Measurements from ENCODE around the gene JSRP1.
"Not testable (repeated sequence)": the region's sequence is repeated elsewhere in the genome, so short reads cannot be mapped to it uniquely, and the experiment has no call there.

Gene JSRP1

GRCh38 chr19:2288338-2288817 lies 32.2 kb upstream of the JSRP1 start:
- no peak for TF ChIP-seq CTCF (IDR thresholded peaks at IDR 0.05; ENCODE audit: low read depth, low read length)
- no peak for DNase-seq (ENCODE audit: low read depth, low spot score)
- H3K4me3 ChIP-seq (ENCODE audit: low read depth, low read length) = no peak overlapping the region
- in situ Hi-C loops (cut with HindIII; ENCODE audit: low sequenced_read_pairs) = no loop called here

- no peak overlapping the region for H3K4me3 ChIP-seq (ENCODE audit: low read depth, low read length)
- in situ Hi-C loops (cut with HindIII; ENCODE audit: low sequenced_read_pairs) = no loop called here
- no peak for TF ChIP-seq CTCF (IDR thresholded peaks at IDR 0.05; ENCODE audit: low read depth, low read length)
- no peak for DNase-seq (ENCODE audit: low read depth, low spot score)
Observed at GRCh38 chr19:2287585-2288337, 31.5 kb upstream of the JSRP1 start.

- in situ Hi-C loops (cut with HindIII; ENCODE audit: low sequenced_read_pairs) = no loop called here
Observed at GRCh38 chr19:2286402-2287140, 30.4 kb upstream of the JSRP1 start.

GRCh38 chr19:2283835-2284507 lies 27.8 kb upstream of the JSRP1 start:
- in situ Hi-C loops (cut with HindIII; ENCODE audit: low sequenced_read_pairs) = no loop called here
- TF ChIP-seq CTCF (IDR thresholded peaks at IDR 0.05; ENCODE audit: low read depth, low read length) = no peak
- DNase-seq (ENCODE audit: low read depth, low spot score) = no peak

More at GRCh38 chr19:2286402-2287140, 30.4 kb upstream of the JSRP1 start:
- DNase-seq (ENCODE audit: low read depth, low spot score) = no peak
- no peak for TF ChIP-seq CTCF (IDR thresholded peaks at IDR 0.05; ENCODE audit: low read depth, low read length)
- no peak overlapping the region for H3K4me3 ChIP-seq (ENCODE audit: low read depth, low read length)

GRCh38 chr19:2282862-2283237 lies 26.6 kb upstream of the JSRP1 start:
- no peak for TF ChIP-seq CTCF (IDR thresholded peaks at IDR 0.05; ENCODE audit: low read depth, low read length)
- in situ Hi-C loops (cut with HindIII; ENCODE audit: low sequenced_read_pairs) = no loop called here
- no peak for DNase-seq (ENCODE audit: low read depth, low spot score)
- no peak overlapping the region for H3K4me3 ChIP-seq (ENCODE audit: low read depth, low read length)

More at GRCh38 chr19:2283835-2284507, 27.8 kb upstream of the JSRP1 start:
- H3K4me3 ChIP-seq (ENCODE audit: low read depth, low read length) = no peak overlapping the region

GRCh38 chr19:2282062-2282861 lies 26.0 kb upstream of the JSRP1 start, which contains the start of gene PEAK3:
TSS of gene PEAK3 (minus strand) at chr19:2282175. CDS start at chr19:2280931, 1,244 bp downstream.
- peak; percentile 50 for DNase-seq (ENCODE audit: low read depth, low spot score)
- peak within 1 kb of the TSS; percentile 28 for H3K4me3 ChIP-seq (ENCODE audit: low read depth, low read length)
- in situ Hi-C loops (cut with HindIII; ENCODE audit: low sequenced_read_pairs) = no loop called here
- no peak for TF ChIP-seq CTCF (IDR thresholded peaks at IDR 0.05; ENCODE audit: low read depth, low read length)

- in situ Hi-C loops (cut with HindIII; ENCODE audit: low sequenced_read_pairs); DNase-seq (ENCODE audit: low read depth, low spot score): not testable (repeated sequence)
- H3K4me3 ChIP-seq (ENCODE audit: low read depth, low read length) = peak overlapping the region; percentile 28
Observed at GRCh38 chr19:2281265-2282061, 25.2 kb upstream of the JSRP1 start.

Data from astrocyte of the spinal cord (primary cell).